WTC11 (cell line): Measurements from ENCODE around the gene CTPS2.

Source experiments
- CBFB ChIP-seq: sonication (generic); formaldehyde crosslinking; IDR thresholded peaks from 2 replicates; pipeline ENCODE4 v1.8.1; 2022; ENCODE audit warnings: mild to moderate bottlenecking, low read depth, missing genetic modification reagents
- CTCF ChIP-seq: fragments of 200-600 bp; IDR thresholded peaks from 2 replicates; pipeline ENCODE4 v1.8.0; 2022; ENCODE audit warnings: antibody characterized with exemption
- SP1 ChIP-seq: sonication (generic); formaldehyde crosslinking; conservative IDR thresholded peaks from 2 replicates; pipeline ENCODE4 v1.8.1; 2022; ENCODE audit warnings: missing genetic modification reagents
- TCF7 ChIP-seq: sonication (generic); formaldehyde crosslinking; IDR thresholded peaks from 2 replicates; pipeline ENCODE4 v1.8.0; 2022; ENCODE audit warnings: mild to moderate bottlenecking, low read depth, missing genetic modification reagents, moderate library complexity
- ZBTB21 ChIP-seq: sonication (generic); formaldehyde crosslinking; IDR thresholded peaks from 2 replicates; pipeline ENCODE4 v1.8.1; 2023; ENCODE audit warnings: mild to moderate bottlenecking, missing genetic modification reagents, borderline replicate concordance
- ZNF232 ChIP-seq: sonication (generic); formaldehyde crosslinking; IDR thresholded peaks from 2 replicates; pipeline ENCODE4 v1.8.0; 2022; ENCODE audit warnings: mild to moderate bottlenecking, missing genetic modification reagents
- ZNF423 ChIP-seq: fragments of 250-450 bp; sonication (Bioruptor Pico); IDR thresholded peaks from 2 replicates; pipeline ENCODE4 v2.1.2; 2022; ENCODE audit warnings: mild to moderate bottlenecking, moderate library complexity

- no peak for TF ChIP-seq CTCF
- no peak for TF ChIP-seq CBFB
- TF ChIP-seq TCF7 = no peak
- TF ChIP-seq ZNF232 = no peak
- TF ChIP-seq ZNF423 (CRISPR knock-in tag) = no peak
- no peak for TF ChIP-seq ZBTB21 (CRISPR knock-in tag)
- no peak for TF ChIP-seq SP1
Observed at GRCh38 chrX:16748425-16748824, 36.0 kb upstream of the CTPS2 start.
